Parathyroid adenoma (tissue), 2 donors: Measurements from ENCODE around the gene DNAAF5.

Source experiments
- H2AFZ ChIP-seq: fragments of 300-600 bp; sonication (generic); one replicate; pipeline ENCODE4 v1.7.0; 2017; ENCODE audit warnings: antibody characterized with exemption, mild to moderate bottlenecking
- H3K27ac ChIP-seq: fragments of 300-600 bp; sonication (generic); one replicate; pipeline ENCODE4 v1.7.0; 2017
- H3K27me3 ChIP-seq: fragments of 300-600 bp; sonication (generic); one replicate; pipeline ENCODE4 v1.7.0; 2017; ENCODE audit warnings: low read length; ENCODE audit not compliant: control insufficient read depth, insufficient read depth
- H3K36me3 ChIP-seq: fragments of 300-600 bp; sonication (generic); one replicate; pipeline ENCODE4 v1.7.0; 2017; ENCODE audit warnings: low read length; ENCODE audit not compliant: control insufficient read depth, insufficient read depth
- H3K4me1 ChIP-seq: fragments of 300-600 bp; sonication (generic); one replicate; pipeline ENCODE4 v1.7.0; 2017; ENCODE audit warnings: control low read depth
- H3K4me2 ChIP-seq: fragments of 300-600 bp; sonication (generic); one replicate; pipeline ENCODE4 v1.7.0; 2017; ENCODE audit warnings: low read length
- H3K4me3 ChIP-seq: fragments of 300-600 bp; sonication (generic); one replicate; pipeline ENCODE4 v1.7.0; 2017; ENCODE audit warnings: low read depth, low read length
- H3K79me2 ChIP-seq: fragments of 300-600 bp; sonication (generic); one replicate; pipeline ENCODE4 v1.7.0; 2017; ENCODE audit warnings: control low read depth
- H3K9ac ChIP-seq: fragments of 300-600 bp; sonication (generic); one replicate; pipeline ENCODE4 v1.7.0; 2017; ENCODE audit warnings: mild to moderate bottlenecking
- H3K9me3 ChIP-seq: fragments of 300-600 bp; sonication (generic); one replicate; pipeline ENCODE4 v1.7.0; 2017; ENCODE audit warnings: low read length; ENCODE audit not compliant: control insufficient read depth
- CTCF ChIP-seq: fragments of 300-600 bp; sonication (generic); IDR thresholded peaks from one replicate; pipeline ENCODE4 v1.7.0; 2017; ENCODE audit warnings: antibody characterized with exemption, mild to moderate bottlenecking
- donor health status: primary hyperparathyroidism.

The DNAAF5 gene

DNA sequence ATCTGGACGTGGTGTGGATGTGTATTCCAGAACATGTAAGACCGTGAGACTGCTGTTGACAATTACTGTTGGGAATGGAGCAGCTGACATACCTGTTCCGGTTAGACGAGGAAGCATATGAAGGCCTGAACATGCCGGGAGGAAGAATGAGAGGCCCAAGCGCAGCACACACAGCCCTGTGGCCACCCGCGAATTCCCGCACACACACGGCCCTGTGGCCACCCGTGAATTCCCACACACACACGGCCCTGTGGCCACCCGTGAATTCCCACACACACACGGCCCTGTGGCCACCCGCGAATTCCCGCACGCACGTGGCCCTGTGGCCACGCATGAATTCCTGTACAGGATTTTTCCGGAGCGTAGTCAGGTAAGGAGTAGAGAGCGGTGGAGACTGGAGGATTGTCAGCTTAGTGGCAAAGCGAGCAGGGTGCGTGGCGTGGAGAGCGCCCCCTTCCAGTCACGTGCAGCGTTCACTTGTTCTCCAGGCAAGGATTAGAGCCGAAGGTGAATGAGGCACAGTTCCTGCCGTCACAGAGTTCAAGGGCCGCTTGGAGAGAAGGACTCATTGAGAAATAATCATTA, 96.3 kb downstream of the DNAAF5 start:
- H3K79me2 ChIP-seq: peaks cover 74% of the 10 kb centered on the region
- H3K27ac ChIP-seq: no peak overlapping the region
- peaks cover 6% of the 10 kb centered on the region for H3K4me1 ChIP-seq
- H2AFZ ChIP-seq: no peak overlapping the region
- H3K9me3 ChIP-seq: no peaks in the 10 kb centered on the region
- H3K9ac ChIP-seq: no peak overlapping the region
- H3K4me2 ChIP-seq: no peak overlapping the region
- H3K36me3 ChIP-seq: no peaks in the 10 kb centered on the region
- no peak for TF ChIP-seq CTCF
- no peak overlapping the region for H3K4me3 ChIP-seq
- H3K27me3 ChIP-seq: no peaks in the 10 kb centered on the region

DNA sequence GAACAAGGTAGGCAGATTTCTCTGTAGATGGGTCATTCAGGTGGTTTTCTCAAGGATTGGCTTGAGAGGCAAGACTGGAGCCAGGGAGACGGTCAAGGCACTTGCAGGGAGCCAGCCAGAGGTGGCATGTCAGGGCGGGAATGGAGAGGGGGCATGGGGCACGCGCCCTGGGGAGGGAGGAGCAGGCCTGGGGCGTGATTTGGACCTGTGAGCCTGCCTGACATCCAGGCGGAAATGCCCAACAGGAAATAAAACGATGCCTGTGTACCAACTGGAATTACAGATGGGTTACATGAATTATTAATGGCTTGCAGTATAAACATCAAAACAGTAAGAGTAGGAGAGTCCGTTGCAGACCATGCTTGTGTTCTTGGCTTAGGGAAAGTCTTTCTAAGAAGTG, 97.2 kb downstream of the DNAAF5 start:
- Histone ChIP-seq H3K9me3 (no peaks in the 10 kb centered on the region), H2AFZ (no peak overlapping the region), H3K27ac (no peak overlapping the region), H3K36me3 (no peaks in the 10 kb centered on the region), H3K79me2 (peaks cover 74% of the 10 kb centered on the region), H3K4me2 (no peak overlapping the region), H3K4me3 (no peak overlapping the region), H3K27me3 (no peaks in the 10 kb centered on the region), H3K4me1 (peaks cover 6% of the 10 kb centered on the region), H3K9ac (no peak overlapping the region)
- no peak for TF ChIP-seq CTCF

DNA sequence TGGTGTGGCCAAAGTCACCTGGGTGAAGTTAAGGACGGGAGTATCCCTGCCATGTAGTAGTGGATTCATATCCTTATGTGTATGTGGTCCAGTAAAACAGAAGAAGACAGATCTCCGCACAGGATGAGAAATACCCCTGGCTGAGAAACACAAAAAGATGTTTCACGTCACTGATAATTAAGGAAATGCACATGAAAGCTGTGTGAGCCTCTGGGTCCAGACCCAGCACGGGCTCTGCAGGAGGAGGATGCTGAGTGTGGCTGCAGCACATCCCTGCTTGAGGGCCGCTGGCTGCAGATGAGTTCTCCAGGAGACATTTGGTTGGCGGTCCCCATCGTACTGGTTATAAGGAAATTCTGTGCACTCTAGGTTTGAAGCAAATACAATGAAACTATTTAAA, 97.6 kb downstream of the DNAAF5 start:
- Histone ChIP-seq H3K79me2 (peaks cover 75% of the 10 kb centered on the region), H3K4me2 (no peak overlapping the region), H3K27ac (no peak overlapping the region), H2AFZ (no peak overlapping the region), H3K9ac (no peak overlapping the region), H3K27me3 (no peaks in the 10 kb centered on the region), H3K36me3 (no peaks in the 10 kb centered on the region), H3K4me1 (peaks cover 6% of the 10 kb centered on the region), H3K4me3 (no peak overlapping the region), H3K9me3 (no peaks in the 10 kb centered on the region)
- TF ChIP-seq CTCF: no peak

DNA sequence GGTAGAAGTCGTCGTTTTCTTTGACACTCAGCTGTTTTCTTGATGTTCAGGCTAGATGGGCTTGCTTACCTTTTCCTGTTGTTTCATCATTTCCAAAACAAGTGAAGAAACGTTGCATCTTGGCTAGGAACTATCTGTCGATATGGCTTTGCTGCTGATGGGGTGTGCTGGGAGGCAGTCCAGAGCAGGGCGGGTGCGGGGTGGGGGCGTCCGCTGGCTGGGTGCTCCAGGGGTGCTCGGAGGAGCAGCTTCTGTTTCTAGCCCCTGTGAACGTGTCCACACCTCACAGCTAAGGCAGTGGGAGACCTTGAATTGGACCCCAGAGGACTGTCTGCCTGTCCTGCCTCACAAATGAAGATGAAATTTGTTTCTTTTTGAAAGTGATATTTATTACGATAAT, 98.2 kb downstream of the DNAAF5 start:
- peaks cover 75% of the 10 kb centered on the region for H3K79me2 ChIP-seq
- no peak overlapping the region for H3K27ac ChIP-seq
- no peak overlapping the region for H3K4me3 ChIP-seq
- no peaks in the 10 kb centered on the region for H3K27me3 ChIP-seq
- no peak overlapping the region for H3K4me2 ChIP-seq
- H3K4me1 ChIP-seq: peaks cover 6% of the 10 kb centered on the region
- H3K36me3 ChIP-seq: no peaks in the 10 kb centered on the region
- TF ChIP-seq CTCF: no peak
- H3K9ac ChIP-seq: no peak overlapping the region
- H3K9me3 ChIP-seq: no peaks in the 10 kb centered on the region
- no peak overlapping the region for H2AFZ ChIP-seq

DNA sequence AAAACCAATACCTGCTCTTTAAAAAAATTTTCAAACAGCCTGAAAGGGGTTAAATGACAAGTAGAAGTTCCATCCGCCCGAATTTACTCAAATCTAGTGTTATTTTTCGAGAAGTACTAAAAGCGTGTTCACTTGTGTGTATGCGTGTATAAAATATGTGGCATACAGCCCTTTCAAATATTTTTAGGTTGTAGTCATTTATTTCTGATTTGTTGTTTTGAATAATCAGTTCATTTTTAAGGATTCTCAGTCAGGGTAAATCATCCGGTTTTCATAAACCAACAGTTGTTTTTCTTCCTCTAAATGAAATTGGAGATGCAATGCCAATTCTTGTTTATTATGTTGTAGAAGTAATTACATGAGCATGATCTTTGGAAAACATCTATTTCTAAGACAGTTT, 98.9 kb downstream of the DNAAF5 start:
- TF ChIP-seq CTCF: no peak
- Histone ChIP-seq H3K4me3 (no peak overlapping the region), H3K4me2 (no peak overlapping the region), H3K36me3 (no peaks in the 10 kb centered on the region), H3K9me3 (no peaks in the 10 kb centered on the region), H2AFZ (no peak overlapping the region), H3K79me2 (peaks cover 71% of the 10 kb centered on the region), H3K27me3 (no peaks in the 10 kb centered on the region), H3K27ac (no peak overlapping the region), H3K4me1 (peaks cover 1% of the 10 kb centered on the region), H3K9ac (no peak overlapping the region)
